Bronchial epithelial cell (primary cell): Measurements from ENCODE around the gene ELMO1. TPM values are rescaled to one million over a fixed set of nuclear protein-coding genes. Genes with fewer than 3 reads are reported as not detected.
A peak's percentile ranks its signal among the peaks of the same experiment; 100 is the strongest.

Experiments used
- DNase-seq: peaks from one replicate; pipeline ENCODE4 v3.0.0-alpha.2; 2010; ENCODE audit warnings: low read depth
- FAIRE-seq: peaks from 2 replicates; lab custom pipeline; 2011; peaks lifted over from hg19 to GRCh38; lab: Jason Lieb, UNC
- H3K27me3 ChIP-seq: 2 replicates; pipeline ENCODE4 v1.5.1; 2011; ENCODE audit warnings: low read length; ENCODE audit not compliant: control insufficient read depth, insufficient read depth
- H3K36me3 ChIP-seq: 2 replicates; pipeline ENCODE4 v1.5.1; 2011; ENCODE audit warnings: low read length; ENCODE audit not compliant: control insufficient read depth, insufficient read depth
- H3K4me3 ChIP-seq: 2 replicates; pipeline ENCODE4 v1.5.1; 2011; ENCODE audit warnings: mild to moderate bottlenecking, low read depth, low read length, control low read depth
- total RNA-seq: library from RNA; depleted of rRNA; stranded (reverse); fragments of >200 nt; gene quantifications from 2 replicates; pipeline ENCODE4 v1.2.1, GENCODE V29; 2014
- TF ChIP-seq, protein P1 (sequence below): IDR thresholded peaks from 2 replicates; pipeline ENCODE4 v1.5.1; 2011; ENCODE audit warnings: mild to moderate bottlenecking, moderate library complexity, low read length, control low read depth, inconsistent platforms; ENCODE audit not compliant: insufficient read depth, severe bottlenecking

Gene ELMO1
- total RNA-seq, 1 donor from 2014 or later, result under 0.01 TPM

GRCh38 chr7:37216156-37216852 lies 232.4 kb downstream of the ELMO1 start:
- no peak for DNase-seq
- no peak for FAIRE-seq

GRCh38 chr7:37215290-37215923 lies 233.3 kb downstream of the ELMO1 start:
- TF ChIP-seq, protein P1, sequence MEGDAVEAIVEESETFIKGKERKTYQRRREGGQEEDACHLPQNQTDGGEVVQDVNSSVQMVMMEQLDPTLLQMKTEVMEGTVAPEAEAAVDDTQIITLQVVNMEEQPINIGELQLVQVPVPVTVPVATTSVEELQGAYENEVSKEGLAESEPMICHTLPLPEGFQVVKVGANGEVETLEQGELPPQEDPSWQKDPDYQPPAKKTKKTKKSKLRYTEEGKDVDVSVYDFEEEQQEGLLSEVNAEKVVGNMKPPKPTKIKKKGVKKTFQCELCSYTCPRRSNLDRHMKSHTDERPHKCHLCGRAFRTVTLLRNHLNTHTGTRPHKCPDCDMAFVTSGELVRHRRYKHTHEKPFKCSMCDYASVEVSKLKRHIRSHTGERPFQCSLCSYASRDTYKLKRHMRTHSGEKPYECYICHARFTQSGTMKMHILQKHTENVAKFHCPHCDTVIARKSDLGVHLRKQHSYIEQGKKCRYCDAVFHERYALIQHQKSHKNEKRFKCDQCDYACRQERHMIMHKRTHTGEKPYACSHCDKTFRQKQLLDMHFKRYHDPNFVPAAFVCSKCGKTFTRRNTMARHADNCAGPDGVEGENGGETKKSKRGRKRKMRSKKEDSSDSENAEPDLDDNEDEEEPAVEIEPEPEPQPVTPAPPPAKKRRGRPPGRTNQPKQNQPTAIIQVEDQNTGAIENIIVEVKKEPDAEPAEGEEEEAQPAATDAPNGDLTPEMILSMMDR, result no peak
- no peak overlapping the region for H3K4me3 ChIP-seq
- H3K36me3 ChIP-seq, result no peaks in the 10 kb centered on the region
- no peak for FAIRE-seq
- H3K27me3 ChIP-seq, result no peaks in the 10 kb centered on the region
- no peak for DNase-seq

More at GRCh38 chr7:37216156-37216852, 232.4 kb downstream of the ELMO1 start:
- H3K4me3 ChIP-seq, result no peak overlapping the region
- no peaks in the 10 kb centered on the region for H3K36me3 ChIP-seq
- TF ChIP-seq, protein P1, result no peak
- H3K27me3 ChIP-seq, result no peaks in the 10 kb centered on the region

- Histone ChIP-seq H3K27me3 (no peaks in the 10 kb centered on the region), H3K36me3 (no peaks in the 10 kb centered on the region), H3K4me3 (no peak overlapping the region)
- TF ChIP-seq, protein P1, result no peak
- DNase-seq, result no peak
- no peak for FAIRE-seq
Observed at GRCh38 chr7:37212556-37212955, 236.1 kb downstream of the ELMO1 start.

- FAIRE-seq (no peak), DNase-seq (no peak)
- Histone ChIP-seq H3K4me3 (no peak overlapping the region), H3K27me3 (no peaks in the 10 kb centered on the region), H3K36me3 (no peaks in the 10 kb centered on the region)
- TF ChIP-seq, protein P1, result no peak
Observed at GRCh38 chr7:37212051-37212450, 236.6 kb downstream of the ELMO1 start.

DNA sequence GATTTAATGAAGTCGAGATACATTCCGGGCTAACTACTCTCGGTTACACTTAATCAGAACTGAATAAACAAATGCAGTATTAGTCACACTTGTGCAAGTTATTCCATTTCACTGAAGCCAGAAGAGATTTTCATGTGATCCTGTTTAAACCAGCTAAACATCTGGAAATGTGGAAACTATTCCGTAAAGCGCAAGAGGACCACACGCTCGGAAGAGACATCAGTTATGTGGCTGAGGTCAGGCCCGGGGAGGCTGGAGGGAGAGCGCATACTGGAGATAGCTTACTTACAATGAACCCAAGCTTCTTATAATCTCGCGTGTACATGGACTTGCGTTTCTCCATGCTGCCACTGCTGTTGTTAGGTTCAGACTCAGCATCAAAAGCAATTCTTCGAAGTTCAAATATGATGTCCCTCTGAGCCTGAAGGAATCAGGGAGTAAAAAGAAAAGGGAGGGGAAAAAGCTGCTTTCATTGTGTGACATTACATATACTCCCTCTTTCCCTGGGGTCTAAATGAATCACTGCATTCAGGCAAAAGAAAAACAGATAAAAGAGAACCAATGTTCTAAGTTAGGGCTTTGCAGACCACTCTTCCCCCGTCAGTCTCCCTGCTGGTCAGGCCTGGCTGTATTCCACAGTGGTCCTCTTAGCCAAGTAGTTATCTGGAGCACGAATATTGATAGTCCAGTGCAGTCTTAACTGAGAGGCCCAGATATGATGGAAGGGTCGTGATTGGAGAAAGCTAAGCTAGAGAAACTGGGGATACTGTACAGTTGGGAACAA lies 237.4 kb downstream of the ELMO1 start:
- TF ChIP-seq, protein P1, result no peak
- FAIRE-seq, result no peak
- H3K27me3 ChIP-seq, result no peaks in the 10 kb centered on the region
- H3K4me3 ChIP-seq, result no peak overlapping the region
- H3K36me3 ChIP-seq, result no peaks in the 10 kb centered on the region
- peak; percentile 66 for DNase-seq
